HEK293T (cell line): ENCODE measurements around the gene ENTPD1.

Experiments
- BHLHE40 ChIP-seq: fragments of 450-650 bp; IDR thresholded peaks from 2 replicates; pipeline ENCODE4 v1.6.1; 2016; ENCODE audit warnings: mild to moderate bottlenecking, moderate library complexity, borderline replicate concordance
- FOXM1 ChIP-seq: fragments of 450-650 bp; IDR thresholded peaks from 2 replicates; pipeline ENCODE4 v1.6.1; 2017; ENCODE audit warnings: mild to moderate bottlenecking, borderline replicate concordance
- PKNOX1 ChIP-seq: fragments of 450-650 bp; IDR thresholded peaks from 2 replicates; pipeline ENCODE4 v1.6.1; 2016
- SUZ12 ChIP-seq: fragments of 450-650 bp; IDR thresholded peaks from 2 replicates; pipeline ENCODE4 v1.6.1; 2016; ENCODE audit warnings: mild to moderate bottlenecking
- TARDBP ChIP-seq: fragments of 450-650 bp; IDR thresholded peaks from 2 replicates; pipeline ENCODE4 v1.6.1; 2016

- TF ChIP-seq BHLHE40 (no peak), SUZ12 (no peak), PKNOX1 (no peak), FOXM1 (no peak), TARDBP (no peak)
Observed at GRCh38 chr10:95788830-95789229, 32.9 kb downstream of the ENTPD1 start.
